Globus pallidus (tissue), 1 donor: Measurements from ENCODE around the gene PKD1.
"Not testable (repeated sequence)": the region's sequence is repeated elsewhere in the genome, so short reads cannot be mapped to it uniquely, and the experiment has no call there.

Experiments
- DNase-seq: peaks from one replicate; pipeline ENCODE4 v3.0.0-alpha.2; 2015; ENCODE audit warnings: low spot score

PKD1 gene

GRCh38 chr16:2123706-2124376 lies 11.9 kb downstream of the PKD1 start:
- not testable (repeated sequence) for DNase-seq

GRCh38 chr16:2122934-2123683 lies 12.6 kb downstream of the PKD1 start:
- DNase-seq: not testable (repeated sequence)

- DNase-seq: no peak
These were observed 13.3 kb downstream of the PKD1 start for GRCh38 chr16:2122429-2122828.

- peak; percentile 59 for DNase-seq
These were observed 13.8 kb downstream of the PKD1 start for GRCh38 chr16:2121853-2122252.

DNA sequence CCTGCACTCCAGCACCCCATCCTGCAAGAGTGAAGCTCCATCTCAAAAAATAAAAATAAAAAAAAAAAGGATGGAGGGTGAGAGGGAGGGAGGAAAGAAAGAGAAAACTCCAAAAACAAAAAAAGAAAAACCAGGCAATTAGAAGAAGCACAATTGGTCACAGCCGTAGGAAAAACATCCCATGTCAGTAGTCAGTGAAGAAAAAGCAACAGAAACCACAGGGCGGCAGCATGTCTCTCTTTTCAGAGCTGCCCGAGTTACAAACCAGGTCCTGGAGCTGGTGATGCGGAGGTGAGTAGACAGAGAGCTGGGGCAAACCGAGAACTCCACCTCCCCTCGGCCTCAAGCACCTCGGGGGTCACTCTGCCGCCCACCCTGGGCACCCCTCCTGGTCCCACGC lies 14.4 kb downstream of the PKD1 start:
- peak; percentile 76 for DNase-seq

DNA sequence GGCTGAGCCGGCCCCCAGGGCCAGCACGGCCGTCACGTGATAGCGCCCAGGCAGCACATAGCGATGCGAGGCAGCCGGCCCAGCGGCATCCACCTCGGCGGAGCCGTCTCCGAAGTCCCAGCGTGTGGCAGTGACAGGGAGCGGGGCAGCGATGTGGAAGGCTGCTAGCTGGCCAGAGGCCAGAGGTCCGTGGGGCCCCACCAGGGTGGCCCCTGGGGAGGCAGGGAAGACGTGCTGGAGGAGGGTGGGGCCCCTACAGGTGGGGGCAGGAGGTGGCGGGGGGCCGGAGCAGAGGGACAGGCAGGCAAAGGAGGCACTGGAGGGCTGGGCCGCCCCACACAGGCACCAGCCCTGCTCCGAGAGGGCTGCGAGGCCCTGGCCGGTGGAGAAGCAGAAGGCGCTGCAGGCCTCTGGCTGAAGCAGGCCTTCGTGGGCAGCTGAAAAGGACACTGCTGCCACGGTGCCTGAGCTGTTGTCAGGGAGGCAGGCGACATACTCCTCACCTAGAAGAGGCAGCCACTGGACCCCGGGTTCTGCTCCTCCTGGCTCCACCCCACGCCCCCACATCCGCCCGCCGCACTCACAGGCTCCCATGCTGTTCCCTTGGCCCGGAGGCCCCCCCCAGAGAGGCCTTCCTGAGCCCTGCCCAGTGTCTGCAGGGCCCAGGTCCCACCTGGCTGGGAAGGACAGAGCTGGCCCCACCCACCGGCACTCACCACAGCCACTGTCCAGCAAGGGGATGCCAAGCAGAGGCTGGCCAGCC lies 17.6 kb downstream of the PKD1 start:
- DNase-seq: not testable (repeated sequence)

DNA sequence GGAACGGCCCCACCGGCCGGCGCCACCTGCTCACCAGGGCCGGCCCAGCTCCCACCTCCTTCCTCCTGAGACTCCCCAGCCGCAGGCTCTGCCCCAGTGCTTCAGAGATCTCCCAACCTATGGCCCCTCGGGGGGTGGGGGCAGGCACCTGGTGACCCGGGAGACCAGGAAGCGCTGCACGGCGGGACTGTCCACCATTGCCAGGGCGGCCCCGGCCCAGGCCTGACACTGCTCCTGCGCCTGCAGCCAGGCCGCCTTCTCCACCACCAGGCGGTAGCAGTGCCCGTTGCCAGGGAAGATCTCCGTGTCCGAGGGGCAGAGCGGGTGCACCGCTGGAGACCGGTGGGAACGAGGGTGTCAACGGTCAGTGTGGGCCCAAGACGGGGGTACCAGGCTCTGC lies 18.4 kb downstream of the PKD1 start:
- not testable (repeated sequence) for DNase-seq

- not testable (repeated sequence) for DNase-seq
These were observed 19.3 kb downstream of the PKD1 start for GRCh38 chr16:2116428-2116827.

- no peak for DNase-seq
These were observed 20.1 kb downstream of the PKD1 start for GRCh38 chr16:2115591-2115973.

DNA sequence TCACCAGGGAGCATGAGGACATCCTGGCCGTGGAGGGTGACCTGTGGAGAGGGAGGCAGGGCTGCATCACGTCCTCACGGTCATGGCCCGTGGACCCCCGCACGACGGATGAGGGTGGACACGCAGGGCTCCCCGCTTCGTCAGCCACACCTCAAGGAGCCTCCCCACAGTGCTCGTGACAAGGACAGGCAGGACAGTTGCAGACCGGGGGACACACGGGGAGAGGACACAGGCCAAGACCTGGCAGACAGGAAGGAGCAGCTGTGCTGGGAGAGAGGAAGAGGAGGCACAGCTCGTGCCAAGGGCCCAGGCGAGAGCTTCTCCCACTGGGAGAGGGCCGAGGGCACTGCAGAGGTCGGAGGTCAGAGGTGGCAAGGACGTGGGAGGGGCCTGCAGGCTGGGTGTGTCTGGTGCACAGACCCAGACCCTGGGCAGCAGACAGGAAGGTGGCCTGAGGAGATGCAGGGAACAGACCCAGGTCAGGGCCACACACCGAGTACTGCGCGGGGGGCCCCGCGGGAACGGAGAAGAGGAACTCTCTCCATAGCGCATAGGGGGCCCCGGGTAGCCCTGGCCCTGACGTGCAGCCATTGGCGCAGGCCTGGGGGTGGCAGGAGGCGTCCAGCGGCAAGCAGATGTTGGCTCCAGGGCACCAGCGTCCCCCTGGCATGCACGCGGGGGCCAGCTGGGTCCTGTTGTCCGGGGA lies 20.7 kb downstream of the PKD1 start:
- not testable (repeated sequence) for DNase-seq

DNA sequence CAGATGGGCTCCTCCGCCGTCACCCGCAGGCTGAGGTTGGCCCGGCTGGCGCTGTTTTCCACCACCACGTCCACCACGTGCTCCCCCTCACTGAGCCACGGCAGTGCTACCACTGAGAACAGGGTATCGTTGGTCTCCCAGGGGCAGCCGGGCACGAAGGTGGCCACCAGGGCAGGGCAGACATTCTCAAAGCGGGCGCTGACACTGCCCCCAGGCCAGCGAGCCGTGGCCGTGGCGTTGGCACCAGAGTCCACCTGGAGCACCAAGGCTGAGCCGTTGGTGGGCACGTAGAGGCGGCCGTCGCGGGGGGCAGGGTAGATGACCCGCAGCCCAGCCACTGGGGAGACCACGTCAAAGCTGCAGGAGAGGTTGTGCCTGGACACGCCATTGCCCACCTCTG lies 21.5 kb downstream of the PKD1 start:
- DNase-seq: not testable (repeated sequence)

DNA sequence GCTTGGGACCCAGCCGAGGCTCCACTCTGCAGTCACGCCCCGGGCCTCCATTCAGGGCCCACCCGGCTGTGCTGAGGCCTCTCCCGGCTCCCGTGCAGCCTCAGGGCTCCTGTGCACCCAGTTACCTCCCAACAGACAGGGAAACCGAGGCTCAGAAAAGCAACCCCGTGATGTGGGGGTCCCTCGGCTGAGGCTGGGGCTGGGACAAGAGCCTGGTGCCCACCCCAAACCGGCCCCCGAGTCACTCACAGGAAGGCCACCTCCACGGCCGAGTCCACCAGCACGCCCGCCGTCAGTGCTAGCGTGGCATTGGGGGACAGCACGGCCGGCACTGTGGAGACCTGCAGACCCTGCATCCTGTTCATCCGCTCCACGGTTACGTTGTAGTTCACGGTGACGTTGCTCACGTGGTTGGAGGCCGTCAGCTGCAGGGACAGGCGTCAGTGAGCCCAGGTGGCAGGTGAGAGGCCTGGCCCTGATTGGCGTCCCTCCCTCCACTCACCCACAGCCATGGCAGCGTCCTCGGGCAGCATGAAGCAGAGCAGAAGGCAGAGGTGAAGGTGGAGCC lies 23.1 kb downstream of the PKD1 start:
- not testable (repeated sequence) for DNase-seq

GRCh38 chr16:2111412-2112335 lies 24.0 kb downstream of the PKD1 start:
- DNase-seq: not testable (repeated sequence)

GRCh38 chr16:2111009-2111353 lies 24.7 kb downstream of the PKD1 start:
- DNase-seq: not testable (repeated sequence)

- not testable (repeated sequence) for DNase-seq
These were observed 25.2 kb downstream of the PKD1 start for GRCh38 chr16:2110332-2111008.

- not testable (repeated sequence) for DNase-seq
These were observed 25.8 kb downstream of the PKD1 start for GRCh38 chr16:2109872-2110271.

- not testable (repeated sequence) for DNase-seq
These were observed 26.5 kb downstream of the PKD1 start for GRCh38 chr16:2109271-2109580.

- DNase-seq: not testable (repeated sequence)
These were observed 27.0 kb downstream of the PKD1 start for GRCh38 chr16:2108446-2109270.

- DNase-seq: not testable (repeated sequence)
These were observed 27.9 kb downstream of the PKD1 start for GRCh38 chr16:2107791-2108125.
